ENCODE measurements around the gene GEMIN4.

The GEMIN4 gene

GRCh38 chr17:740240-741017 lies 11.6 kb downstream of the GEMIN4 start:
- peak; percentile 37 to 47 for DNase-seq

DNA sequence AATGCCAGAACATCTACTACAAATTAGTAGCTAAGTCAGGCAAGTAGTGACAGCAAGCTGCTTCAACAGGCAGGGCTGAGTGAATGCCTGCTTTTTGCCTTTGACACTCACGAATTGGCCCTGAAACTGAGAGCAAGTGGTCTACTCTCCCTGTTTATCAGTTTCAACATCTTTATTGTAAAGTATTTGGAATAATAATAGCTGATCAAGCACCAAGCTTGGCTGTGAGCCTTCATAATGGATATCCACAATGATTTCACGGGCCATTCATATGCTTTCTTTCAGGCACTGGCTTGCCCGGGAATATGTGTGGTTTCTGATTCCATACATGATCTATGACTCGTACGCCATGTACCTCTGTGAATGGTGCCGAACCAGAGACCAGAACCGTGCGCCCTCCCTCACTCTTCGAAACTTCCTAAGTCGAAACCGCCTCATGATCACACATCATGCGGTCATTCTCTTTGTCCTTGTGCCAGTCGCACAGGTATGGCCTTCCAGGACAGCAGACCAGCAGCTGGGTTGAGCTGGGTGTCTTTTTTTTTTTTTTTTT lies 14.4 kb downstream of the GEMIN4 start:
- no peak for DNase-seq

DNA sequence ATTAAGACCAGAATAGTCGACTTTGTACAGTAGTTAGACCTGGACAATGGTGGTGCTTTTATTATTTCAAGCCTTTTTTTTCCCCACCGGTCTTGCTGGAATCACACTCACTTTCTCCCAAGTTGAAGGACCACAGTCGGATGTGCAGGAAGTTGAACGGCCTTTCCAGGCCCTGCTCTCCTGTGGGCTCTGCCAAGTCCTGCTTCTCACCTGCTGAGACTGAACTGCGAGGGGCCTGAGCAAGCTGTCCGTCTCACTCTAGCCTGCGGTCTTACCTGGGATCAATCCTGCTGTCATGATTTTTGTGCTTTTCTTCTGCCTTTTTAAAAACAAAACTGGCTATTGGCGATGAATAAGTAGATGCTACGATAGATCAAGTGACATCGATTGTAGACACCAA lies 18.3 kb downstream of the GEMIN4 start:
- no peak for DNase-seq

GRCh38 chr17:732902-733720 lies 19.0 kb downstream of the GEMIN4 start:
- DNase-seq: peak; percentile 69 to 75

DNA sequence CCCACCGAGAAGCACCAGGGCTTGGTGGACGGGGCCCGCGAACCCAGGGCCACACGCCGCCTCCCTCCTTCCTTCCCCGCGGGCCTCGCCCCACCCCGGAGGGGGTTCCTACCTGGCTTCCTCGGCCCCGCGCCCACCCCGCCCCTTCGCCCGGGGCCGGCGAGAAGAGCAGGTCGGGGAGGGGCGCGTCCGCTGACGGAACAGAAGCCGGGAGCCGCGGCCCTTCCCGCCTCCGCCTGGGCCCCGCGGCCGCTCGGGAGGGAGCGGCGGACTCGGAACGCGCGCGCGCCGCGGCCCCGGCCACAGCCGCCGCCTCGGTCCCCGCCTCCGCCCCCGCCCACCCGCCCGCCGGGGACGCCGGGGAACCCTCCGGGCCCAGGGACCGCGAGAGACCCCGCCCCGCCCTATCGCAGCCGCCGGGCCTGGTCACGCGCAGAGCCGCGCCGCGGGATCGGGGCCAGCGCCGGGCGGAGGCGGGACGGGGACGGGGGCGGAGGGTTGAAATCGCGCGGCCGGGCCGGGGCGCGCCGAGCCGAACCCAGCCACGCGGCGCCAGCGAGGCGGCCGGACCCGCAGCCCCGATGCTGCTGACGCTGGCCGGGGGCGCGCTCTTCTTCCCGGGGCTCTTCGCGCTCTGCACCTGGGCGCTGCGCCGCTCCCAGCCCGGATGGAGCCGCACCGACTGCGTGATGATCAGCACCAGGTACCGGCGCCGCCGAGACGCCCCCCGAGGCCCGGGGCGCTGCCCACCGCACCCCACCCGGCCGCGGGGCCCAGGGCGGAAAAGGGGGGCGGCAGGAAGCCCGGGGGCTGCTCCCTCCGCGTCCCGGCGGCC lies 19.8 kb downstream of the GEMIN4 start, which contains the start of gene TLCD3A:
Gene TLCD3A, plus strand, starts transcription at position 530 of the 835 bp plus-strand sequence. Its CDS starts 52 bp downstream, at position 582.
- peak; percentile 63 to 66 for DNase-seq

DNA sequence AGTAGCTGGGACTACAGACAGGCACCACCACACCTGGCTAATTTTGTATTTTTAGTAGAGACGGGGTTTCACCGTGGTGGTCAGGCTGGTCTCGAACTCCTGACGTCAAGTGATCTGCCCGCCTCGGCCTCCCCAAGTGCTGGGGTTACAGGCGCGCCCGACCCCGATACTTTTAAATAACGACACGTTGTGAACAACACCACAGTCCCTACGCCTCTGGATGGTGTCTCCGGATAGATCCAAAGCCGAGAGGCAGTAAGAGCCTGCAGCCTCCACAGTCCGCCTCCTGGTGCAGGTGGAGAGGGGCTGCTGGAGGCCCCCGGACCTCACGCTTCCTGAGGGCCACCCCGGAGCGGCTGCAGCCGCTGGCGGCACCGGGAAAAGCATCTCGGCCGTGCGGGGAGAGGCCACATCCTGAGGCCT lies 20.4 kb downstream of the GEMIN4 start:
- no peak for DNase-seq

DNA sequence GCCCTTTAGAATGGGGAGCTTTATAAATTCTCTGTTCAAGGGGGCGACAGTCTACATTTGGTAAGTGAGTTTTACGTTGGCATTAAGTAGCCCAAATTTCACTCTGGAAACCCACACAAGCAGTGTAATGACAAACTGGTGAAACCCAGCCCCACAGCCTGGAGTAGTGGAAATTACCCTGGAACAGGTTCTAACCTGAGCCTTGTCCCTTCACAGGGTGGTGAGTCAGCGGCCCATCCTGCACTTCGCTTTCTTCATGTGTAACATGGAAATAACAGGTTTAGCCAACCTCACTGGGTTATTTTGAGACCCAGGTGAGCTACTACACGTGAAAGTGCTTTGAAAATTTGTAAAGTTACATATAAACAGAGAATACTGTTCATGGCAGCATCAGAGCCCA lies 23.2 kb downstream of the GEMIN4 start:
- no peak for DNase-seq

GRCh38 chr17:726271-726919 lies 25.7 kb downstream of the GEMIN4 start:
- DNase-seq: no peak

DNA sequence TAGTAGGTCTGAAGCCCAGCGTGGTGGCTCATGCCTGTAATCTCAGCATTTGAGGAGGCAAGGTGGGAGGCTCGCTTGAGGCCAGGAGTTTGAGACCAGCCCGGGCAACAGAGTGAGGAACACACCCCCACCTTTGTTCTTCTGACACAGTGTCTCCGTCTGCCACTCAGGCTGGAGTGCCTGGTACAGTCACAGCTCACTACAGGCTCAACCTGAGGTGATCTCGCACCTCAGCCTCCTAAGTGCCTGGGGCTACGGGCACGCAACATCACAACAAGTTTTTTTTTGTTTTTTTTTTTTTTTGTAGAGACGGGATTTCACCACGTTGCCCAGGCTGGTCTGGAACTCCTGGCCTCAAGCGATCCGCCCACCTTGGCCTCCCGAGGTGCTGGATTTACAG lies 26.3 kb downstream of the GEMIN4 start:
- DNase-seq: no peak

DNA sequence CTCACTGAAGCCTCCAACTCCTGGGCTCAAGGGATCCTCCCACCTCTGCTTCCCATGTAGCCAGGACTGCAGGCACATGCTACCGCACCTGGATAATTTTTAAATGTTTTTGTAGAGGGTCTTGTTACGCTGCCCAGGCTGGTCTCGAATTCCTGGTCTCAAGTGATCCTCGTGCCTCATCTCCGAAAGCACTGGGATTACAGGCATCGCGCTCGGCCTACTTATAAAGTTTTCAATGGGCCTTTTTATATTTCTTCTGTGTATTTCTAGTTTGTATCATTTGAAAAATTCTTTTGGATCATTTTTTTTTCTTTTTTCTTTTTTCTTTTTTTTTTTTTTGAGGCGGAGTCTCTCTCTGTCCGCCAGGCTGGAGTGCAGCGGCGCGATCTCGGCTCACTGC lies 27.0 kb downstream of the GEMIN4 start:
- no peak for DNase-seq

DNA sequence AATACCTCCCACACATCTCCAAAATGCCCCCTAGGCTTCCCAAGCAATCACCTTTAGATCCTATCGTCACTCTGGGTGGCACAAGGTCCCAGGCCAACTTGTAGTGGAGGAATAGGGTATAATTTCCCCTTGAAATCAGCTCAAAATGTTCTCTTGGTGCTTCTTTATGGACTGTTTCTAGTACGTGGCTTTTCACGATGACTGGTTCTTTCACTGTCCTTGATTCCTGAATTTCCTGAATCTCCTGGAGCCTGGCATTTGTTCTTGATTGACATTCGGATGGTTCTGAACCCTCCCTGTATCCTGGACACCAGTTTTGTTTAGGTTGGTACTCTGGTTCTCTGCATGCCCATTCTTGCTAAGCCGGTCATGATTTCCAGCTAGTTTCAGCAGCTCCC lies 30.5 kb downstream of the GEMIN4 start:
- no peak for DNase-seq

GRCh38 chr17:720706-721539 lies 31.1 kb downstream of the GEMIN4 start:
- DNase-seq: no peak

GRCh38 chr17:718075-718474 lies 34.0 kb downstream of the GEMIN4 start:
- no peak for DNase-seq

- DNase-seq: no peak
These were observed 43.9 kb downstream of the GEMIN4 start for GRCh38 chr17:708132-708531.

DNA sequence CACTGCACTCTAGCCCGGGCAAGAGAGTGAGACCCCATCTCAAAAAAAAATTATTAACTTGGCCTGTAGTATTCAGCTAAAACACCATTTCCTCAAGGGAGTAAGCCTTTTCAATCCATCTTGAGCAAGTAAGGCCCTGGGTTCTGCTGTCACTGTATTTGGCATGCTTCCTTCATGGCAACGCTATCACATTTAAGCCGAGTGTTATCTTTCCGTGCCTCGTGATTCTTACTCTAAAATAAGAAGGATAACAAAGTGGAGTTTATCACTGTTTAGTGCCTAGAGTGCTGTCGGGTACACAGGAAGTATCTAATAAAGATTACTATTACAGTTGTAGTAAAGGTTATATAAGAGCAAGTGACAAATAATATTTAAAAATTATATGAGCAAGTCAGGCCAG lies 46.2 kb downstream of the GEMIN4 start:
- no peak for DNase-seq

GRCh38 chr17:705011-705410 lies 47.1 kb downstream of the GEMIN4 start:
- no peak for DNase-seq

GRCh38 chr17:704111-704864 lies 47.8 kb downstream of the GEMIN4 start:
- no peak for DNase-seq

- no peak for DNase-seq
These were observed 48.8 kb downstream of the GEMIN4 start for GRCh38 chr17:703081-703875.

DNA sequence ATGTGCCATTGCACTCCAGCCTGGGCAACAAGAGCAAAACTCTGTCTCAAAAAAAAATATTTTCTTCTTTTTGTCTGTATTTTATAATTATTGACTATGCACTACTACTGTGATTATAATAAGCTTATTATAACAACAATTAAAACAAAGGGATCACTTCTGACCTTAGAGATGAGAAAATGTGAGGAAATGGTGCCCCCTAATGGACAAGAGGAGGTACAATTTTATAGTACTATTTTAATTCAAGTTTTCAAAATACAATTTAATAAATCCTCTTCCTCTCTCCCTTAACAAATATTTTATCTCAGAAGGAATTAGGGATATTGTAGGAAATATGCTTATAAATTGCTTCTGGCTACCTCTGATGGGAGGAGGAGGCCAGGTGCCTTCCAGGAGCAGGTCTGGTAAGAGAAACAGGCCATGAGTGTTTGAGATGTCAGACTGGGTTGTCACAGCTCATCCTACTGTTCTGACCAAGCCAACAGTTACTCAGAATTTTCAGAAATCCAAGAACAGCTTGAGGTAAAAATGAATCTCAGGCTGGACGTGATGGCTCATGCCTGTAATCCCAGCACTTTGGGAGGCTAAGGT lies 51.5 kb downstream of the GEMIN4 start:
- DNase-seq: no peak

All from activated CD4-positive, alpha-beta T cell treated with anti-CD3 and anti-CD28 coated beads, Interleukin-2, amount 50 U/mL, for 48 hours (primary cell).